ENCODE measurements around the gene SLC27A3. TPM values are rescaled to one million over a fixed set of nuclear protein-coding genes. Genes with fewer than 3 reads are reported as not detected.
A peak's percentile ranks its signal among the peaks of the same experiment; 100 is the strongest.

Gene SLC27A3
- total and polyA plus RNA-seq, 10 of the 15 experiments (the other 5 are each of a cell fraction or from before 2014, with no cell fraction given) = 2.6 to 18.1 (median 8.3) TPM

- TF ChIP-seq EP300 (IDR thresholded peaks at IDR 0.05; ENCODE audit: borderline replicate concordance in 1 of 2, control insufficient read depth in 1 of 2, low read depth in 2 of 2, low read length in 2 of 2) = no peak
- no peak for TF ChIP-seq JUNB (IDR thresholded peaks at IDR 0.05)
- TF ChIP-seq SIX5 (IDR thresholded peaks at IDR 0.05; ENCODE audit: low read depth, low read length, severe bottlenecking) = no peak
- no peak for TF ChIP-seq ESRRA (IDR thresholded peaks at IDR 0.05; ENCODE audit: low read length)
- peak; percentile 62; the same call in 1 of the 2 replicates for TF ChIP-seq SPI1 (IDR thresholded peaks at IDR 0.05; ENCODE audit: borderline replicate concordance, insufficient read depth, low read depth, low read length)
- peak; percentile 38; the same call in 1 of the 2 replicates for TF ChIP-seq RAD51 (IDR thresholded peaks at IDR 0.05)
- TF ChIP-seq PBX3 (IDR thresholded peaks at IDR 0.05; ENCODE audit: insufficient replicate concordance, low read depth, low read length) = no peak
- TF ChIP-seq DPF2 (IDR thresholded peaks at IDR 0.05) = 0 out of 2 replicates have a peak, but pooled peaks have one; percentile 19
- TF ChIP-seq ELK1 (IDR thresholded peaks at IDR 0.05; ENCODE audit: low read depth, low read length) = no peak
- no peak for TF ChIP-seq CHD1 (IDR thresholded peaks at IDR 0.05; ENCODE audit: low read depth, low read length)
- no peak for TF ChIP-seq REST (IDR thresholded peaks at IDR 0.05; ENCODE audit: low read depth, low read length)
- peak; percentile 28; the same call in 1 of the 2 replicates for TF ChIP-seq IKZF1 (conservative IDR thresholded peaks at IDR 0.05)
- peak; percentile 66 for TF ChIP-seq RELA (IDR thresholded peaks at IDR 0.05; ENCODE audit: borderline replicate concordance, partially characterized antibody)
- TF ChIP-seq ZNF592 (IDR thresholded peaks at IDR 0.05) = peak; percentile 80; the same call in 1 of the 2 replicates
- no peak for TF ChIP-seq MTA2 (IDR thresholded peaks at IDR 0.05; ENCODE audit: low read depth)
- TF ChIP-seq ZNF207 (IDR thresholded peaks at IDR 0.05; ENCODE audit: borderline replicate concordance) = peak; percentile 84
- TF ChIP-seq POLR2AphosphoS5 (IDR thresholded peaks at IDR 0.05; ENCODE audit: low read length) = no peak
- 0 out of 2 replicates have a peak, but pooled peaks have one; percentile 18 for TF ChIP-seq TCF12 (IDR thresholded peaks at IDR 0.05; ENCODE audit: low read depth, low read length)
- no peak for TF ChIP-seq ZNF274 (IDR thresholded peaks at IDR 0.05; ENCODE audit: insufficient read depth, insufficient read length)
Measured at GRCh38 chr1:153749408-153750005, 25.7 kb upstream of the SLC27A3 start (continued).

Measured in GM12878 (cell line).